GM19372 (cell line): ENCODE data around the gene DOLPP1.
A peak's percentile ranks its signal among the peaks of the same experiment; 100 is the strongest.
"Not testable (repeated sequence)": the region's sequence is repeated elsewhere in the genome, so short reads cannot be mapped to it uniquely, and the experiment has no call there.

ENCODE experiments used
- ATAC-seq: cut with Tn5 transposase; IDR thresholded peaks from one replicate; pipeline ENCODE4 v1.9.1; 2021; ENCODE audit warnings: mild to moderate bottlenecking, low read depth, moderate library complexity; ENCODE audit not compliant: unreplicated experiment

DOLPP1 gene

GRCh38 chr9:129080601-129081387, at the start of gene DOLPP1:
DOLPP1 (plus strand) TSS chr9:129081111; CDS start chr9:129081132, 21 bp downstream.
- peak; percentile 94 for ATAC-seq

DNA sequence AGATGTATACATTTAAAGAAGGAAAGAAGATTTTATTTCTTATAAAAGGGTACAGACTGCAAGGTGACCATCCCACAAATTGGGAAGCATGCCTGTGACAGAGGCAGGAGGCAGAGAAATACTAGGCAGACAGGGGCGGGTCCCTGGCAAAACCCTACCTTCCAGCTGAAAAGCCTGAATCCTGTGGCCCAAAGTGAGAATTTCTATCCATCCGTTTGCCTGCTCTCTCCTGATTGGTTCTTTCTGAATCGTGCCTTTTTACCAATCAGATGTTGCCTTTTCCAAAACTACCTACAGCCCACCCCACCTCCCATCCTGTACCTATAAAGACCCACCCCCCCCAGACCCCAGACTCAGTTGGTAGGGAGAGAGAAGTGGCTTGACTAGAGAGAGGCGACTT, 49.4 kb upstream of the DOLPP1 start:
- no peak for ATAC-seq

- ATAC-seq = no peak
Measured at GRCh38 chr9:129032541-129033159, 48.3 kb upstream of the DOLPP1 start.

GRCh38 chr9:129033216-129033615, 47.7 kb upstream of the DOLPP1 start:
- no peak for ATAC-seq

GRCh38 chr9:129035838-129036237, 45.1 kb upstream of the DOLPP1 start:
- not testable (repeated sequence) for ATAC-seq

DNA sequence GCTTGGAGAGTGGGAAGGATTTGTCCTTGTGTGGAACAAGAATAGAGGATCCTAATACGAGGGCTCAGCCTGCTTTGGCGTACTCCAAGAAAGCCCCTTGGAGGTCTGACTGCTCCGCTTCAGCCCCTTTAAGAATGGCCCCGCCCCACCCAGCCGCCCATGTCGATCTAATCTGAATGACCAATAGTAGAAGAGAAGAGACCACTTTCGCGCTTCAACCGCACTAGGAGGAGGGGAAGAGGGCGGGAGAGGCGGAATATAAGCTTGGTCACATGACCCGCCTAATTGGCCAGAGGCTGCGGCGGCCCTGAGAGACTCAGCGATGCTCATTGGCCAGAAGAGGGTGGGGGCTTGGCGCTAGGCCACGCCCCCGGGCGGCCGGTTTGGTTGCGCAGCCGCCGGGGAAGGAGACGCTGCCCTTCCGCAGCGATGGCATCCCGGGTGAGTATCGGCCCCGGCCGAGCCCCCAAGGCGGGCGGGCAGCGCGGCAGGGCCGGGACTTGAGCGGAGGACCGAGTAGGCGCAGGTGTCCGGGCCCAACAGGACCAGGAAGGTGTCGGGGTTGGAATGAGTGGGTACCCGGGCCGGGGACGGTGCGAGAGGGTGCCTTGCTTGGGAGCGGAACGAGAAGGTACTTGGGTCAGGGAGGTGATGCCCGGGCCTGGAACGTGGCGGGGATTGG, 44.5 kb upstream of the DOLPP1 start, which contains the start of gene MIGA2:
Gene MIGA2 (plus strand): TSS at position 386 of the 682 bp plus-strand sequence. CDS start 3,969 bp downstream, outside the sequence.
- ATAC-seq = peak; percentile 98

DNA sequence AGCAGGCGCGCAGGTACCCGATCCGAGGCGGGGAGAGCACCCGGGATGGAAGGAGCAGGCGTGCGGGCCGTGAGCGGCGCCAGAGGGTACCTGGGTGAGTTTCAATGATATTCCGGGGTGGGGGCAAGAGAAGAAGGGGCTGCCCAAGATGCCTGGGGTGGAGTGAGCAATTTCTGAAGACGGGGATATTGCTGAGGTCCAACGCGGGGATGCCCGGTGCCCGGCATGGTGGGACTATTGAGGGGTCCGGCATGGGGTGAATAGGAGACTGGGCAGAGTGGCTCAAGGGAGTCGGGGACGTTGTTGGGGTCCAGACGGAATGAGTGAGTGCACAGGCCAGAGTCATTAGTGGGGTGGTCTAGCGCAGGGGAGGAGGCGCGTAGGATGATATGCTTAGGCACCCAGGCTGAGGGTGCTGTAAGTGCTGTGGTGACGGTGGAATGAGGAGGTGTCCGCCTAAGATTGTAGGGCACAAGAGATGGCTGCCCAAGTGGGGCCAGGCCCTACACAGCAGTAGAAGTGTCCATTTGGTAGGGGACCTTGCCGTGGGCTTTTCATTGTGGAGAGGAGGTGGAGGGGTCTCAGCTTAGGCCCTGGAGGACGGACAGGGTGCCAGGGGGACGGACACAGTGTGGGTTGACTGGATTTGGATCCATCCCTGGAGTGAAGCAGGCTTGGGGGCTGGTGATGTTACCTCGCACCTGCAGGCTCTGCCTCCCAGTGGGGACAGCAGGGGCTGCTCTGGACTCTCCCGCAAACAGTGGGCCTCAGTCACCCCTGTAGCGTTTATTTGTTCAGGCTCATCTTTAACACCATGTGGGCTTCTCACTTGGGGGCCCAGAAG, 43.8 kb upstream of the DOLPP1 start:
- no peak for ATAC-seq

GRCh38 chr9:129037767-129038098, 43.2 kb upstream of the DOLPP1 start:
- no peak for ATAC-seq

DNA sequence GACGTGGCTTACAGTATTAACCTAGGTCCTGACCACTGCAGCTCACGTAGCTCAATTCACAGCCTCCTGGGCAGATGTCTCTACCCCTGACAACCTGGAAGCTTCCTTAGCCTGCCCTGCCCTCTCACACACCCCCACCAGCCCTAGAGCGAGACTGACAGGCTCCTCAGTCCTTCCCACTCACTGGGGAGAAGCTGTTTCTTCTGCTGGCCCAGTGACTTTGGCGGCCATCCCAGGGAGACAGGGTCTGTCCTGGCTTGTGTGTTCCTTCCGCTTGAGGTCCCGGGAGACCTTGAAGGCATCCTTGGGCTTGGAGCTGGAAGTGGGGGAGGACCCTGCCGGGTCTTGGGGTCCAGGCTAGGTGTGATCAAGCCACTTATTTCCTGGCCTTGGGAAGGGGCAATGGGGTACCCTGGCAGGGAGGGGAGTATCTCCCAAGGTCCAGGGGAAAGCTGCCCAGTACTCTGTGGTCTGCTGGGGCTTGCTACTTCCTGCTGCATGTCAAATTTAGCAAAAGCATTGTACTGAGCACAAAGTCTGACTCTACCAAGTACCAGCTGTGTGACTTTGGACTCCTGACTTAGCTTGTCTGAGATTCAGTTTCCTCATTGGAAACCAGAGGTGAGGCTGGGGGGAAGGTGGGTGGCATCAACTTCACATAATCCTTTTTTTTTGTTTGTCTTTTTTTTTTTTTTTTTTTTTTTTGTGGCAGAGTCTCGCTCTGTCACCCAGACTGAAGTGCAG, 42.6 kb upstream of the DOLPP1 start:
- ATAC-seq = no peak

GRCh38 chr9:129040113-129040643, 40.7 kb upstream of the DOLPP1 start:
- ATAC-seq = no peak

GRCh38 chr9:129042016-129042415, 38.9 kb upstream of the DOLPP1 start:
- ATAC-seq = no peak

DNA sequence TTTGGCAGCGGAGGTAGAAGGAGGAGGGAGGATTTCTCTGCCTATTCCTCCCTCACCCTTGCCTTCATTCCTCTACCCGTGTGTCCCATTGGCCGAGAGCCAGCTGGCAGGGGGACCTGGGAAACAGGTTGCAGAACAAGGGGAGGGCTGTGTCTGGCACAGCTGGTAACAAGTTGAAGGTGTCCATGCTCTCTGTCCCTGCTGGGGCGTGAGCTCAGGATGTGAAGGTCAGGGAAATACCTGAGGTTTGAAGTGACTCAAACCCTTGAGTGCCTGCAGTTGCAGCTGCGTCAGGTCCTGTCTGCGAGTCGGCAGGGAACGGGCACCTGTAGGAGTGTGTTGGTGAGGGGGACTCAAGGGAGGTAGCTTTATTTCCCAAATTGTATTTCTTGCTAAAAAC, 28.3 kb upstream of the DOLPP1 start:
- ATAC-seq = no peak

GRCh38 chr9:129053020-129053419, 27.9 kb upstream of the DOLPP1 start:
- ATAC-seq = no peak

GRCh38 chr9:129054163-129054851, 26.6 kb upstream of the DOLPP1 start:
- no peak for ATAC-seq

GRCh38 chr9:129058965-129059795, 21.7 kb upstream of the DOLPP1 start:
- ATAC-seq = no peak

- ATAC-seq = no peak
Measured at GRCh38 chr9:129059796-129060785, 20.8 kb upstream of the DOLPP1 start.

DNA sequence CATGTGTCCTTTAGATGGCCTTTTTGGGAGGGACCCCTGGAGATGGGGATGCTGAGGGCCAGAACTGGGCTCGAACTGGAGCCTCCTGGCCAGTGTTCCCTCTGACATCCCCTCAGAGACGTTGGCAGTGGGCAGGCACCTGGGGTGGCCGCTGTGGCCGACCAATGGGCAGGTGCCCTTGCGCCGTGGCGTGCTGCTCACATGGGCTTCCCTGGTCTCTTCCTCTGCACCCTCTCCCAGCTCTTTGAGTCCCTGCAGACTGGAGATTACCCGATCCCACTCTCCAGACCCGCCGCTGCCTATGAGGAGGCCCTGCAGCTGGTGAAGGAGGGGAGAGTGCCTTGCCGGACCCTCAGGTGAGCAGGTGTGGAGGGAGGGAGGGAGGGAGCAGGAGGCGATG, 19.9 kb upstream of the DOLPP1 start:
- ATAC-seq = no peak
